Fibroblast of lung (primary cell): ENCODE results near the gene DENND1A. TPM values are rescaled to one million over a fixed set of nuclear protein-coding genes. Genes with fewer than 3 reads are reported as not detected.

ENCODE experiments used
- DNase-seq, 2 donors: peaks; one replicate each; pipeline versions ENCODE4 v3.0.0 to v3.0.0-alpha.2; 2010; ENCODE audit warnings: low read depth in 2 of 2
- H2AFZ ChIP-seq: 2 replicates; pipeline ENCODE4 v1.5.1; 2012; ENCODE audit warnings: low read length, control low read depth, inconsistent platforms
- H3K27ac ChIP-seq: 2 replicates; pipeline ENCODE4 v1.5.1; 2011; ENCODE audit warnings: low read length, control low read depth; ENCODE audit not compliant: insufficient read depth
- H3K27me3 ChIP-seq: 2 replicates; pipeline ENCODE4 v1.5.1; 2011; ENCODE audit warnings: mild to moderate bottlenecking, low read length; ENCODE audit not compliant: control insufficient read depth, insufficient read depth
- H3K36me3 ChIP-seq: 2 replicates; pipeline ENCODE4 v1.5.1; 2011; ENCODE audit warnings: low read length; ENCODE audit not compliant: control insufficient read depth, insufficient read depth
- H3K4me1 ChIP-seq: 2 replicates; pipeline ENCODE4 v1.5.1; 2011; ENCODE audit warnings: low read length; ENCODE audit not compliant: control insufficient read depth, insufficient read depth; ENCODE audit errors: extremely low read depth
- H3K4me2 ChIP-seq: 2 replicates; pipeline ENCODE4 v1.5.1; 2011; ENCODE audit warnings: low read length, control low read depth; ENCODE audit not compliant: insufficient read depth; ENCODE audit errors: extremely low read depth
- H3K4me3 ChIP-seq, 4 experiments: fragments of 200-600 bp in 1 of 4; sonication (generic) in 1 of 4; replicated peaks in 1 of 4; 2 replicates each; pipeline ENCODE4 v1.5.1; 2011 to 2016; ENCODE audit warnings: low read length in 4 of 4, low read depth in 3 of 4, mild to moderate bottlenecking in 3 of 4, control low read depth in 2 of 4, inconsistent platforms in 1 of 4, mixed read lengths in 1 of 4; ENCODE audit not compliant: insufficient read depth in 1 of 4; ENCODE audit errors: control extremely low read depth in 1 of 4
- H3K79me2 ChIP-seq: 2 replicates; pipeline ENCODE4 v1.5.1; 2012; ENCODE audit warnings: mild to moderate bottlenecking, low read length, inconsistent platforms; ENCODE audit not compliant: control insufficient read depth, insufficient read depth
- H3K9ac ChIP-seq: 2 replicates; pipeline ENCODE4 v1.5.1; 2011; ENCODE audit warnings: mild to moderate bottlenecking, low read length, control low read depth; ENCODE audit not compliant: insufficient read depth
- H3K9me3 ChIP-seq: 2 replicates; pipeline ENCODE4 v1.5.1; 2012; ENCODE audit warnings: low read depth, low read length; ENCODE audit not compliant: control insufficient read depth, insufficient read depth
- H4K20me1 ChIP-seq: 2 replicates; pipeline ENCODE4 v1.5.1; 2011; ENCODE audit warnings: low read length; ENCODE audit not compliant: control insufficient read depth, insufficient read depth; ENCODE audit errors: extremely low read depth
- EZH2 ChIP-seq: IDR thresholded peaks from 2 replicates; pipeline ENCODE4 v1.5.1; 2012; ENCODE audit warnings: low read length, control low read depth, mild to moderate bottlenecking; ENCODE audit errors: missing control alignments
- polyA plus RNA-seq, 2 donors: library from polyadenylated mRNA; depleted of rRNA in 1 of 2; stranded (reverse) in 1 of 2; unstranded in 1 of 2; fragments of >200 nt; gene quantifications; 2 replicates each; pipeline ENCODE4 v1.2.1, GENCODE V29; 2011 to 2012; ENCODE audit warnings: missing spikeins in 1 of 2
- total RNA-seq: library from RNA; depleted of rRNA; stranded (reverse); fragments of >200 nt; gene quantifications from 2 replicates; pipeline ENCODE4 v1.2.1, GENCODE V29; 2014
- TF ChIP-seq, protein P1 (sequence below), 2 donors: IDR thresholded peaks in 1 of 2; conservative IDR thresholded peaks in 1 of 2; 1 replicate in 1 of 2; 2 replicates in 1 of 2; pipeline ENCODE4 v1.5.1; 2011 to 2012; ENCODE audit warnings: low read length in 2 of 2, control low read depth in 1 of 2, inconsistent platforms in 1 of 2, low read depth in 1 of 2, mild to moderate bottlenecking in 1 of 2

DENND1A gene
- total and polyA plus RNA-seq, 2 donors (not counting 1 experiment from before 2014, with no cell fraction given), result 13.0 to 18.3 TPM

DNA sequence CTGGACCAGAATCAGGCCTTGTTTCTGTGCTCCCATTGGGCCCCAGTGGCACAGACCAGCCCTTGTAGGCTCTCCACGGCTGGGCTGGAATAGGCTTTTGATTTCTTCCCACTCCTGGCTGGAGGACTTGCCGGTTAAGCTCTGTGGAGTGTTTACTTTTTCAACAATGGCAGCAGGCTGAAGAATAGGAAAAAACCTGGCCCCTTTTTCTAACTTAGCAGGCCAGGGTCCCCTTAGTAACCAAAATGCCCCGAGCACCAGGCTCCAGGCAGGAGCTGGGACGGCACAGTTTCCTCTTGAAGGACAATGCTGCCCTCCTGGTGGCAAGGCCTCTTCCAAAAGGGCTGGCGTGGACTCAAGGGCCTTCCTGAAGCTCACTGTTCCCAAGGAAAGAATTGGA, 343.7 kb downstream of the DENND1A start:
- H3K4me2 ChIP-seq, result no peak overlapping the region
- H3K27ac ChIP-seq, result no peak overlapping the region
- H3K4me1 ChIP-seq, result no peaks in the 10 kb centered on the region
- H3K9ac ChIP-seq, result no peak overlapping the region
- H3K4me3 ChIP-seq, result no peak overlapping the region
- TF ChIP-seq, protein P1, sequence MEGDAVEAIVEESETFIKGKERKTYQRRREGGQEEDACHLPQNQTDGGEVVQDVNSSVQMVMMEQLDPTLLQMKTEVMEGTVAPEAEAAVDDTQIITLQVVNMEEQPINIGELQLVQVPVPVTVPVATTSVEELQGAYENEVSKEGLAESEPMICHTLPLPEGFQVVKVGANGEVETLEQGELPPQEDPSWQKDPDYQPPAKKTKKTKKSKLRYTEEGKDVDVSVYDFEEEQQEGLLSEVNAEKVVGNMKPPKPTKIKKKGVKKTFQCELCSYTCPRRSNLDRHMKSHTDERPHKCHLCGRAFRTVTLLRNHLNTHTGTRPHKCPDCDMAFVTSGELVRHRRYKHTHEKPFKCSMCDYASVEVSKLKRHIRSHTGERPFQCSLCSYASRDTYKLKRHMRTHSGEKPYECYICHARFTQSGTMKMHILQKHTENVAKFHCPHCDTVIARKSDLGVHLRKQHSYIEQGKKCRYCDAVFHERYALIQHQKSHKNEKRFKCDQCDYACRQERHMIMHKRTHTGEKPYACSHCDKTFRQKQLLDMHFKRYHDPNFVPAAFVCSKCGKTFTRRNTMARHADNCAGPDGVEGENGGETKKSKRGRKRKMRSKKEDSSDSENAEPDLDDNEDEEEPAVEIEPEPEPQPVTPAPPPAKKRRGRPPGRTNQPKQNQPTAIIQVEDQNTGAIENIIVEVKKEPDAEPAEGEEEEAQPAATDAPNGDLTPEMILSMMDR (conservative IDR thresholded peaks at IDR 0.05 in 1 of 2, IDR thresholded peaks at IDR 0.05 in 1 of 2; ENCODE audit: low read depth in 1 of 2, low read length in 2 of 2), result no peak
- no peak for TF ChIP-seq EZH2
- no peaks in the 10 kb centered on the region for H3K9me3 ChIP-seq
- H2AFZ ChIP-seq, result no peak overlapping the region
- no peaks in the 10 kb centered on the region for H4K20me1 ChIP-seq
- DNase-seq, result no peak
- no peaks in the 10 kb centered on the region for H3K79me2 ChIP-seq
- H3K27me3 ChIP-seq, result no peaks in the 10 kb centered on the region
- no peaks in the 10 kb centered on the region for H3K36me3 ChIP-seq

DNA sequence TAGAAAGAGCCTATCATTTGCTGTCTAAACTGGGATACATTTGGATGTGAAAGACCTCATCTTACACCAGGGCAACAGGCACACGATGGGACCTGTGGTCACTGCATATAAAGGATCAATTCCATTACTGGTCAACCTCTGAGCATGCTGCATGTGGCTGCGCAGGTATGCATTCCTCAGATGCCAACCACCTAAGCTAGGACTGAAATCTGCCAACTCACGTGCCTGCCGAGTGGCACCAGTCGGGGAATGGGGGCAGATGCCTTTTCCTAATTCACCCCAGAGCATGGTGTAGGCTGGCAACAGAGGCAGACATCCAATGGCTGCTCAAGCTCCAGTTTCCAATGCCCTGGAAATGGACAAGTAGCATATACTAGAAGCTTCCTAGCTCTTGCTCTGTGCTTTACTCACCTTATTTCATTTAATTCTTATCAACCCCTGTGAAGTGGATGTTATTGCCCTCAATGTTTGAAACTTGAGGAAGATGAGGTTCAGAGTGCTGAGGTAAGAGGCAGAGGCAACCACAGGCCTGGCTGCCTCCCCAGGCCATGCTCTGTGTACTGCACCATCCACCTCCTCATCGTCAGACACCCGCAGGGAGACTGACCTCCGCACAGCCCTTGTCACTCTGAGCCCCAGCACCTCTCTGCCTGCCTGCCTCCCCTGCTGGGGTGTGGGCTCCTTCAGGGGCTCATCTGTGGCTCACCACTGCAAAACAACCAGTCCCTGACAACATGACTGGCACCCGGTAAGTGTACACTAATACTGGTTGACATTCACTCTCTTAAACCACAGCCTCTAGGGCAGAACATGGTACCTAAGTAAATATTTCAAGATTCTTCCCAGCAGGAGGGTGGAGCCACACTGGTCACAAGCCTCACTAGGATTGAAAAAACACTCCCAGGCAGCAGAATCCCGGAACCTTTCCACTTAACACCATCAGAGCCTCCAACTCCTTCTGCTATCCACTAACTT, 345.4 kb downstream of the DENND1A start:
- TF ChIP-seq EZH2, result no peak
- TF ChIP-seq, protein P1 (conservative IDR thresholded peaks at IDR 0.05 in 1 of 2, IDR thresholded peaks at IDR 0.05 in 1 of 2; ENCODE audit: low read depth in 1 of 2, low read length in 2 of 2), result no peak

DNA sequence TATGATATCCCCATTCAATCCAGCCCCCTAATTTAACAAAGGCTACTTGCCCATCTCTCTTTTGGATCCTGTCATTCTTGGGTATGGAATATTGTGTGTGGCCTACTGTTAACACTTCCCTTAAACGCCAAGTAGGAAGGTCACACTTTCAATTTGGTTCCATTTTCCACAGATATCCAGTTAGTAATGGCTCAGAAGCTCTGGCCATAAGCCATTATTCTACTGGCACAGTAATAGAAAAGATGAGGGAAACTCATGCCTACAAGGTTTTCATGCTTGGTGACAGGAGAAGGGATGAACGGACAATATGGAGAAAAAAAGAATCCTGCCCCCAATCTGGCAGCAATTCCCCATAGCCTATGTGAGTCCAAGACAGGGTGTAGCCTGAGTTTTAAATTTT, 346.3 kb downstream of the DENND1A start:
- DNase-seq, result no peak
- Histone ChIP-seq H3K4me3 (no peak overlapping the region), H3K27me3 (no peaks in the 10 kb centered on the region), H3K9ac (no peak overlapping the region), H2AFZ (no peak overlapping the region), H3K4me2 (no peak overlapping the region), H4K20me1 (no peaks in the 10 kb centered on the region), H3K9me3 (no peaks in the 10 kb centered on the region), H3K4me1 (no peaks in the 10 kb centered on the region), H3K36me3 (no peaks in the 10 kb centered on the region), H3K79me2 (no peaks in the 10 kb centered on the region), H3K27ac (no peak overlapping the region)
- TF ChIP-seq, protein P1 (conservative IDR thresholded peaks at IDR 0.05 in 1 of 2, IDR thresholded peaks at IDR 0.05 in 1 of 2; ENCODE audit: low read depth in 1 of 2, low read length in 2 of 2), result no peak
- no peak for TF ChIP-seq EZH2

More for the DNA sequence above, 345.4 kb downstream of the DENND1A start:
- Histone ChIP-seq H3K4me1 (no peaks in the 10 kb centered on the region), H2AFZ (no peak overlapping the region), H4K20me1 (no peaks in the 10 kb centered on the region), H3K27ac (no peak overlapping the region), H3K4me3 (no peak overlapping the region), H3K79me2 (no peaks in the 10 kb centered on the region), H3K9me3 (no peaks in the 10 kb centered on the region), H3K27me3 (no peaks in the 10 kb centered on the region), H3K4me2 (no peak overlapping the region), H3K36me3 (no peaks in the 10 kb centered on the region), H3K9ac (no peak overlapping the region)
- DNase-seq, result peak in 1 of 2 donors; percentile 6
